Measurements from ENCODE around the gene ELAPOR1.
A peak's percentile ranks its signal among the peaks of the same experiment; 100 is the strongest.

ELAPOR1 gene, protein sequence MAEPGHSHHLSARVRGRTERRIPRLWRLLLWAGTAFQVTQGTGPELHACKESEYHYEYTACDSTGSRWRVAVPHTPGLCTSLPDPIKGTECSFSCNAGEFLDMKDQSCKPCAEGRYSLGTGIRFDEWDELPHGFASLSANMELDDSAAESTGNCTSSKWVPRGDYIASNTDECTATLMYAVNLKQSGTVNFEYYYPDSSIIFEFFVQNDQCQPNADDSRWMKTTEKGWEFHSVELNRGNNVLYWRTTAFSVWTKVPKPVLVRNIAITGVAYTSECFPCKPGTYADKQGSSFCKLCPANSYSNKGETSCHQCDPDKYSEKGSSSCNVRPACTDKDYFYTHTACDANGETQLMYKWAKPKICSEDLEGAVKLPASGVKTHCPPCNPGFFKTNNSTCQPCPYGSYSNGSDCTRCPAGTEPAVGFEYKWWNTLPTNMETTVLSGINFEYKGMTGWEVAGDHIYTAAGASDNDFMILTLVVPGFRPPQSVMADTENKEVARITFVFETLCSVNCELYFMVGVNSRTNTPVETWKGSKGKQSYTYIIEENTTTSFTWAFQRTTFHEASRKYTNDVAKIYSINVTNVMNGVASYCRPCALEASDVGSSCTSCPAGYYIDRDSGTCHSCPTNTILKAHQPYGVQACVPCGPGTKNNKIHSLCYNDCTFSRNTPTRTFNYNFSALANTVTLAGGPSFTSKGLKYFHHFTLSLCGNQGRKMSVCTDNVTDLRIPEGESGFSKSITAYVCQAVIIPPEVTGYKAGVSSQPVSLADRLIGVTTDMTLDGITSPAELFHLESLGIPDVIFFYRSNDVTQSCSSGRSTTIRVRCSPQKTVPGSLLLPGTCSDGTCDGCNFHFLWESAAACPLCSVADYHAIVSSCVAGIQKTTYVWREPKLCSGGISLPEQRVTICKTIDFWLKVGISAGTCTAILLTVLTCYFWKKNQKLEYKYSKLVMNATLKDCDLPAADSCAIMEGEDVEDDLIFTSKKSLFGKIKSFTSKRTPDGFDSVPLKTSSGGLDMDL

DNA sequence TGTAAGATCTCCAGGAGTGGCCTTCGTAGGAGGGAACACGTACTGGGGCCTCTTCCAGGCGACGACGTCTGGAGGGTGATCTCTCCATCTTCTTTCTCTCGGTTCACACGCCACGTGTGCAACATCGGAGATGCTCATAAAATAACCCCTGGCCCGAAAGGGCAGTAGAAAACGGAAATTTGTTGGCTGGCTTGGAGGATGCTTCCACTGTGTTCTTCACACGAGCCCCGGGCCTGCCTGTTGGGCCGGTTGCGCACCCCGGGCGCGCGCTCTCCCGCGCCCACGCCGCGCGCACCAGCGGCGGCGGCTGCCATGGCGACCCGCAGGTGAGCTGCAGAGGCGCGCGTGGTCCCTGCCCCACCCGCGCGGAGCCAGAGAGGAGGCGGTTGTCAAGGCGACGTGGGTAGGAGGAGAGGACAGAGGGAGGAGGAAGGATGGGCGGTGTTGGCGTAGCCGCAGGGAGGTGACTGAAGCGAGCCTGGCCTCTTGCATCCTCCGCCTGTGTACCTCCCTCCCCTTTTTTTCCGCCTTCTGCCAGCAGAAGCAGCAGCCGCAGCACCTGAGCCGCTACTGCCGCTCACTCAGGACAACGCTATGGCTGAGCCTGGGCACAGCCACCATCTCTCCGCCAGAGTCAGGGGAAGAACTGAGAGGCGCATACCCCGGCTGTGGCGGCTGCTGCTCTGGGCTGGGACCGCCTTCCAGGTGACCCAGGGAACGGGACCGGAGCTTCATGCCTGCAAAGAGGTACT lies at the start of gene ELAPOR1:
TSS of gene ELAPOR1 (plus strand) at position 526 of the 752 bp plus-strand sequence. CDS start at position 595, 69 bp downstream.
- peak; percentile 37 for DNase-seq (ENCODE audit: low spot score)

DNA sequence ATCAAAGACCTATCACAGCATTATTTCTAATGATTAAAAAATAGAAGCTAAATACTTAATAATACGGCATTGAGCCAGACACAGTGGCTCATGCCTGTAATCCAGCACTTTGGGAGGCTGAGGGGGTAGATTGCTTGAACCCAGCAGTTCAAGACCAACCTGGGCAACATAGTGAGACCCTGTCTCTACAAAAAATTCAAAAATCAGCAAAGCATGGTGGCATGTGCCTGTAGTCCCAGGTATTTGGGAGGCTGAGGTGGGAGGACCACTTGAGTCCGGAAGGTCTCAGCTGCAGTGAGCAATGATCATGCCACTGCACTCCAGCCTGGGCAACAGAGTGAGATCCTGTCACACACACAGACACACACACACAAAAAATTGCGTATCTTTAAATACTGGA lies 48.8 kb upstream of the ELAPOR1 start:
- DNase-seq (ENCODE audit: low spot score): no peak

DNA sequence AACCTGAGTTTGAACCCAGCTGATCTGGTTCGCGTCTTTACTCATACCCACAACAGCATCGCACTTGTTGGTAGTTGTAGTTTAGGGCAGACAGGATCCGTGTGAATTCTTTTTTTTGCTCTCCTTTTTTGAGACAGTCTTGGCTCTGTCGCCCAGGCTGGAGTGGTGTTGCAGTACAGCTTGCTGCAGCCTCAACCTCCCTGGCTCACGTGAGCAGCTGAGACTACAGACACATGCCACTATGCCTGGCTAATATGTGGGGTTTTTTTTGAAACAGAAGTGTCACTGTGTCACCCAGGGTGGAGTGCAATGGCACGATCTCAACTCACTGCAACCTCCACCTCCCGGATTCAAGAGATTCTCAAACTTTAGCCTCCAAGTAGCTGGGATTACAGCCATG lies 46.0 kb upstream of the ELAPOR1 start:
- no peak for DNase-seq (ENCODE audit: low spot score)

DNA sequence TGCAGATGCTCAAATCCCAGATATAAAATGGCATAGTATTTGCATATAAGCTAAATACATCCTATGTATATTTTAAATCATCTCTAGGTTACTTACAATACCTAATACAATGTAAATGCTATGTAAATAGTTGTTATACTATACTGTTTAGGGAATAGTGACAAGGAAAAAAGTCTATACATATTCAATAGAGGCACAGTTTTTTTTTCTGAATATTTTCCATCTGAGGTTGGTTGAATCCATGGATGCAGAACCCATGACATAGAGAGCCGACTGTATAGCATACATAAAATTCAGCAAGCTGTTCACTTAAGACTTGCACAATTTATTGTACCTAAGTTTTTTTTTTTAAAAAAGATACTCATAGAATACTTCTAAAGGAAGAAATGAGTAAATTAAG lies 44.6 kb upstream of the ELAPOR1 start:
- DNase-seq (ENCODE audit: low spot score): no peak

DNA sequence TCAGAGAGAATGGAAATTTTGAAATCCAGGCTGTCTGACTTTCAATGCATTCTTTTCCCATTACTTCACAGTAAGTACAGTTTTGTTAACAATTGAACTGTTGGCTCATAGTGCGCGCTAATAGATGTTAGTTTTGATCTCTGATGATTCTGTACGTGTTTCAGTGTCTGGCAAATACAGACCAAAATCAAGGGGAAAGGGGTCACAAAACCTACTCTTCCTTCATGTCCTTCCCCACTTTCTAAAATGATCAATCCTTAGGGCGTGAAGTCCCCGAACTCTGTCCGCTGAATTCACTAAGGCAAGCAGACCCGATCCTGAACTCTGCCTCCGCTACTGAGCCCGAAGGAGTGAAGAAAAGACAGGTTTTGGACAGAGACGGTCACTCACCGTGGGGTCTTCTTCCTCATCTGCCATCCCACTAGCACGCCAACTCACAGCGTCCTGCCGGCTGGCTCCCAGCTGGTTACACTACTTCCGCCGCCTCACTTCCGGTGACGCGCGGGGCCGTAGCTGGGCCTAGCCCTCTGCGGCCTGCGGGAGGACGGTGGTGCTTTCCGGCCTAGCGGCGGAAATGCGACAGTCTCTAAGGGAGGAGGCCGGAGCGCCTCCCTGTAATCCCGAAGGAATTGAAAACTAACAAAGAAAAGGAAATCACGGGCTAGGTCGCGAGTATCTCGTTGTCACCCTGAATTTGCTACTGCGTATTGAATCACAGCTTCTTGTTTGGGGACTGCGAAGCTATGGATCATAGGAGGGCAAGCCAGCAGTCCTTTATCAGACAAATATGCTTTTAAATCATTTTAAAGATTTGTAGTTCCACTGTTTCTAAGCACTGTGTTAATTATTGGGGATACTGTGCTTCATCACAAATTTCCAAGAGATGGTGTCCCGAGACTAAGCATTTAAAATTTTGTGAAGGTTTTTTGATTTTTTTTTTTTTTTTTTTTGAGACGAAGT lies 38.1 kb upstream of the ELAPOR1 start, which contains the start of gene TAF13:
TSS of gene TAF13 (minus strand) at position 473 of the 960 bp plus-strand sequence. CDS start at position 417, 56 bp downstream.
- DNase-seq (ENCODE audit: low spot score): peak; percentile 96

DNA sequence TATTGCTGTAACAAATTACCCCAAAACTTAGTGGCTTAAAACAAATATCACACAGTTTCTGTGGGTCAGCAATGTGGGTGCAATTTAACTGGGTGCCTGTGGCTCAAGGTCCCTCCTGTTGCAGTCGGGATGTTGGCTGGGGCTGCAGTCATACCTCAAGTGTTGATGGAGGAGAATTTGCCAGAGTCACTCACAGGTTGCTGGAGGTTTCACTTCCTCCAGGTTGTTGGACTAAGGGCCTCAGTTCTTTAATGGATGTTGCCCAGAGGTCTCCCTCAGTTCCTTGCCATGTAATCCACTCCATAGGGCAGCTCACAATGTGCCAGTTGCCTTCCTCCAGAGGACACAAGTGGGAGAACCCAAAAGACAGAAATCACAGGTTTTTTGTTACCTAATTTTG lies 35.6 kb upstream of the ELAPOR1 start:
- DNase-seq (ENCODE audit: low spot score): no peak

DNA sequence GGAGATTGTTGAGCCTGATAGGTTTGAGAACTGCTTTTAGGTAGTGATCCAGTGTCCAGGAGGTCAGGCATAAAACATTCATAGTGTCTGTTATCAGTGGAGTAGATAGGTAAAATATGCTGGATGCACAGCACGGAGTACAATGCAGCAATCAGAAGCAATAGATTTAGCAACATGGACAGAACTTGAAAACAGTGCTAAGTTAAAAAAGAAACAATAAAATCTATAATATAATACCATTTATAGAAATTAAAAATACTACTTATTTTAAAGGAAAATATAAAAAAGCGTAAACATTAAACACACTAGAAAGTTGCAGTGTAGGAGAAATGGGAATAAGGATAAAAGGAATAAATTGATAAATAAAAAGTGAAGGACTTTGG lies 34.7 kb upstream of the ELAPOR1 start:
- no peak for DNase-seq (ENCODE audit: low spot score)

DNA sequence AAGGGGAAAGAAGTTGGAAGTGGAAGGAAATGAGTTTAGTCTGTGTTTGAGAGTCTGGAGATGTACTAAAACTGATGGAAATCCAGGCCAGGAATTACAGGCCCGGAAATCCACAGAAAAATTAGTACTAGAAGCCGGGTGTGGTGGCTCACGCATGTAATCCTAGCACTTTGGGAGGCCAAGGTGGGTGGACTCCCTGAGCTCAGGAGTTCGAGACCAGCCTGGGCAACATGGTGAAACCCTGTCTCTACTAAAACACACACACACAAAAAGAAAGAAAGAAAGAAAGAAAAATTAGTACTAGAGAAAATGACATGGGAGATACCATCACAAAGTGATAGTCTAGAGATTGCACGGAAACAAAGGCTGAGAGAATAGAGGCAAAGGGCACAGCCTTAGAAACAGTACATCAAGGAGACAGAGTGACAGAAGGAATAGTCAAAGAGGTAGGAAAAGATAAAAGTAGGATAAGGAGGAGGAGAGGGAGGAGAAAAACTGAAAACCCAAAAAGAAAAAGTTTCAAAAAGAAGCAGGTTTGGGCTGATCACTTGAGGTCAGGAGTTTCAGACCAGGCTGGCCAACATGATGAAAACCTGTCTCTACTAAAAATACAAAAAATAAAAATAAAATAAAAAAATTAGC lies 33.4 kb upstream of the ELAPOR1 start:
- no peak for DNase-seq (ENCODE audit: low spot score)

DNA sequence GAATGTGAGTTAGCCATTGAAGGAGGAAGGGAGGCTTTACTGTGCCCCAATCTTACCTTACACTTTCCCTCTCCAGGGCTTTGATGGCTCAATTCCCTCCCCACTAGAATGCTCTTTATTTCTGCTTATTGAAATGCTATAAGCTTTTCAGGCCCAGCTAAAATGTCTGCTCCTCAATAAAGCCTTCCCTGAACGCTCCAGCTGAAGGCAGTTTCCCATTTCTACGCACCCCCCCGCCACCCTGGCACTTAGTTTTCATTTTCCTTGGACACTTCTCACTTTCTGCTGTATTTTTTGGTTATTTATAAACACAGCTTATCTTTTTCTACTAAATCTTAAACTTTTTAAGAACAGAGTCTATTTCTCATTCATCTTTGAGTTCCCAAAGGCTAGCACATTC lies 30.4 kb upstream of the ELAPOR1 start:
- no peak for DNase-seq (ENCODE audit: low spot score)

DNA sequence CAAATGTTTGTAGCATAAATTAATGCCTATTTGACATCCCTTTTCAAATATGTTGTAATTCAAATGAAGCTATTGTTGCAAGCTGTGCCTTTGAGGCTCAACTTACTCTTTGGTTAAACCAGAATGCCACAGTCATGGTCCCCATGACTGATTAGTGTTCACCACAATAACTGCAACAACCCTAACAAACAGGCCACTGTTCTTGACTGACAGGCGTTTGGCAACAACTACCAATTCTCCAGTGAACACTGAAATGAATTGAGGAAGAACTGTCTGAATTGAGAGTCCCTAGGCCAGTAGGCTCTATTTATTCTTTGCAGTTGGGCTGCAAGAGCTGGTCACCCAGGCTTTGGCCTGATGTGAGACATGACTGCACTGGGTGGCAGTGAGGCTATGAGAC lies 30.0 kb upstream of the ELAPOR1 start:
- DNase-seq (ENCODE audit: low spot score): no peak

DNA sequence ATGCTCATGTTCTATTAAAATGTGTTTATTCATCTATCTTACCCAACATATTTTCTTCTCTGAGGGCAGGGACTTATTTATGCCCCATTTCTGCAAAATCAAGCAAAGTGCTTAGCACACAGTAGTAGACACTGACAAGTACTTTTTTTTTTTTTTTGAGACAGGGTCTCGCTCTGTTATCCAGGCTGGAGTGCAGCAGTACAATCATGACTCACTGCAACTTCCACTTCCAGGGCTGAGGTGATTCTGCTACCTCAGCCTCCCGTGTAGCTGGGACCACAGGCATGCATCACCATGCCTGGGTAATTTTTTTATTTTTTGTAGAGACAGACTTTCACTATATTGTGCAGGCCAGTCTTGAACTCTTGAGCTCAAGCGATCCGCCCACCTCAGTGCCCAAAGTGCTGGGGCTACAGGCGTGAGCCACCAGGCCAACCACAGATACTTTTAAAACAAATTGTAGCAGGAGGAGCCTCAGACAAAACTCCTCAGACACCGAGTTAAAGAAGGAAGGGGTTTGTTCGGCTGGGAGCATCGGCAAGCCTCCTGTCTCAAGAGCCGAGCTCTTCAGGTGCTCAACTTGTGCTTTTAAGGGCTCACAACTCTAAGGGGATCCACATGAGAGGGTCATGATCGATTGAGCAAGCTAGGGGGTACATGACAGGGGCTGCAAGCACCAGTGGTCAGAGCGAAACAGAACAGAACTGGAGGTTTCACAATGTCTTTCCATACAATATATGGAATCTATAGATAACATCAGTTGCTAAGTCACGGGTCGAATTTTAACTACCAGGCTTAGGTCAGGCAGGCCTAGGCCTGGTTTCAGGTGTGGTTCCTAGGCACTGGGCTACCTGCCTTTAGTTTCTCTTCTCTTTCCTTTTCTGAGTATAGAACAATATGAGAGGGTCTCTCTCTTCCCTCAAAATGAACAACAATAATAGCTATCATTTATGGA lies 29.1 kb upstream of the ELAPOR1 start:
- no peak for DNase-seq (ENCODE audit: low spot score)

DNA sequence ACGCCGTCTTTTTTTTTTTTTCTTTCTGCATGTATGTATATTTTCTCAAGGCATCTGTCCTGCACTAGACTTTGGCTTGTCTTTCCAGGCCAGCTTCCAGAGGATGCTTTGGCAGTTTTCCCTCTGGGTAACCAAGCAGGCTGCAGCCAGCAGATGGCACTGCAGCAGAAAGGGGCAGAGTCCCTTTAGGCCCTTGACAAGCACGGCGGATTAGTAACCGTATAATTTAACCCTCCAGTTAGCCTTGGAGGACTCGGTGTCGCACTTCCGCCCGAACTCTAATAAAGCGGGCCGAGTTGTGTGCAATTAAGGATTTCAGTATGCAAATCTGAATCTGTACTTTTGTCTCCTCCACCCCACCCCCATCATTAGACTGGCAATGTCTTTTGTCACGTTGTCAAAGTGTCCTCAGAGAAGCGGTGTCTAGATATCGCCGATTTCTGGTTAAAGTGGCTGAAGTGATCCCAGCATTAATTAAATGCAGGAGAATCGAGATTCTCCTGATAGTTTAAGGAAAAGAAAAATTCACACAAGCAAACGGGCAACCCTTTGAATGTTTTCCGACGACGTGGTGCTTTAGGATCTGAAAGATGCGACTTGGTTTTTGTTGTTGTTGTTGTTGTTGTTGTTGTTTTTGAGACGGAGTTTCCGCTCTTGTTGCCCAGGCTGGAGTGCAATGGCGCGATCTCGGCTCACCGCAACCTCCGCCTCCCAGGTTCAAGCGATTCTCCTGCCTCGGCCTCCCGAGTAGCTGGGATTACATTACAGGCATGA lies 24.5 kb upstream of the ELAPOR1 start:
- DNase-seq (ENCODE audit: low spot score): peak; percentile 78

DNA sequence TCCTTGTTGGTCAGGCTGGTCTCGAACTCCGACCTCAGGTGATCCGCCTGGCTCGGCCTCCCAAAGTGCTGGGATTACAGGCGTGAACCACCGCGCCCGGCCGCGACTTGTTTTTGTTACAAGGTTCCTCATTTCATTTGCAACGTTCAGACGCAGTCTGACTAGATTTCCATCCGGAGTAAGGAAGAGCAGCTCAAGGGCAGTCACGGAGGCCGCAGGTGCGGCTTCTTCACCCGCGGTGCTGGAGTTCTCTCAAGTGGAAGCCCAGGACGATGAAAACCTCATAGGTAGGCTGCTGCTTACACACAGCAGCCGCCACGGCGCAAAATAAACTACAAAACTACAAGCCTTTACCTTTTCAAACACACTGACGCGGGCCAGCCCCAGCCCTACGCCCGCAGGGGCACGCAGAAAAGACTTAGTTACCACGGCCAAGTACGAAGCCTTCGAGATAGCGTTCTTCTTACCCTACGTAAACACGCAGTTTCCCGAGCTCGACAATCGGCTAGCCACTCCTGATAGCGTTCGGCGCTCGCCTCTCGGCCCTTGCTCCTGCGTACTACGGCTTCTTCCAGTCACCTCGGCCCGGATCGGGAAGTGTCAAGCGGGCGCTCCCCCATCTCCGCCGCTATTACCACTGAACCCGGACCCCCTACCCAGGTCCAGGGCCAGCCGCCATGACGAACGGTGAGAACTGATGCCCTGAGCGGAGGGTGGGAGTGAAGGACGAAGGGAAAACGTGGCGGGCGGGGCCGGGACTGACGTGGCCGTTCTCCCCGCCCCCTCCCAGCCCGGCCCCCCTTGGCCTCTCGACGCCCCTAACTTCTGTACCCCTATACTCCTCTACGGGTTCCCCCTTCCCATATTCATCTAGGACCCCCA lies 23.5 kb upstream of the ELAPOR1 start, which contains the start of gene TMEM167B:
TSS of gene TMEM167B (plus strand) at position 569 of the 882 bp plus-strand sequence. CDS start at position 678, 109 bp downstream.
- DNase-seq (ENCODE audit: low spot score): peak; percentile 86

DNA sequence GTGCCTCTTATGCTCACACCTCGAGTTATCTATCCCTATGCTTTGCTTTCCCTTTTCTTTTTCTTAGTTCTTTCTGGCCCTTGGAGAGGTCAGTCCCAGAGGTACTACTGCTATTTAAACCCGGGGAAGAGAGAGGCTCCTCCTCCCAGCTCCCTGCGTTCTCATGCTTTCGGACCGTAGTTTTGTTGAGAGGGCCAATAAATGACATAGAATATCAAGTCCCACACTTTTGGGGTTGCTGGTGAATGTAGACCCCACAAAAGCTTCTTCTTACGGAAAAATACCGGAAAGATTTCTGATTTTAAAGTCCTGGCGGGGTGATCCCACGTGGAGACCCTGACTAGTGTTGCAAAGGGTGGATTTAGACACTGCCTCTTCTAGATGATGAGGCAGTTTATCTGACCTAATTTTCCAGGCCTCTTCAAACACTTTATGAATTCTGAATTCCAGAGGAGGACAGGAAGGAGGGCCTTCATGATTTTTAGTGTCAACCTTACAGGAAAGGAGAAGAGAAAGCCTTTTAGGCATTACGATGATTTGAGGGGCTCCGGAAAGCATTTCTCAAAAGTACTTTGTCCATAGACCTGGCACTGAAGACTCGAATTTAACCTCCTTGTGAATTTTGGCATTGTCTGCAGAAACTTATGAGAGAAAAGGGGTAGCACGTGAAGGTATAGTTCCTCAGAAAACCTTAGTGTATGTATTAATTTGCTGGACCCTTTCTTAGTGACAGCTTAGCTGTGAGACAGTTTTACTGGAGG lies 22.7 kb upstream of the ELAPOR1 start:
- DNase-seq (ENCODE audit: low spot score): no peak

DNA sequence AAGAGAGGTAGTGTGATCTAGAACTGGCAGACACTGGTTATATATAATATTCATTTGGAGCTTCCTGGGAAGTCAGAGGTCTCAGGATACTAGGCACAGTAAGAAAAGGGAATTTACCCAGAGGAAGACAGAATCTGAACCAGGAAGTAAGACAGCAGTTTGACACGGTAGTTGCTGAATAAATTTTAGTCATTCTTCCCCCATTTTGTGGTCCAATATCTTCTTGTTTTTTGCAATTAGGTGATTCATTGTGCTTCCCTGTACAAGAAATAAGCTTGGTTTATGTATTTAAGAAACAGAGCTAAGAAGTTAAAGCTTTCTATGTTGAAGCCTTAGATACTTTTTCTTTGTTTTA lies 22.1 kb upstream of the ELAPOR1 start:
- DNase-seq (ENCODE audit: low spot score): no peak

DNA sequence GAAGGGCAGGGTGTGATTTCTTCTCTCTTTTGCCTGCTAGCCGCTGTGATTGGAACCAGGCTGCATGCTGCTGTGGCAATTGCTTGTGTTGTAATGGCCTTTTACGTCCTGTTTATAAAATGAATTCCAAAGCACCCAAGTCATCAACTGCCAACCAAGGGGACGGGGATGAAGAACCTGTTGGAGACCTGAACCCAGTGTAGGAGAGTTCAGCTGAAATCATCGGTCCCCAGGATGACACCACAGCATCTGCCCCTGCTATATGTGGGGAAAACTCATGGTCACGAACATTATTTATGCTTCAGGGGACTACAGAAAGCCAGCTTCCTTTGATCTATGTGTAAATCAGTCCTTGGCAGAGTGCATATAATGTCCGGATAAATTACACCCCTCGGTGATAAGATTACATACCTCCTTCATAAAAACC lies 19.5 kb upstream of the ELAPOR1 start:
- DNase-seq (ENCODE audit: low spot score): no peak

All from D341Med (cell line).